ENCODE results near the gene BCAS1.

DNA sequence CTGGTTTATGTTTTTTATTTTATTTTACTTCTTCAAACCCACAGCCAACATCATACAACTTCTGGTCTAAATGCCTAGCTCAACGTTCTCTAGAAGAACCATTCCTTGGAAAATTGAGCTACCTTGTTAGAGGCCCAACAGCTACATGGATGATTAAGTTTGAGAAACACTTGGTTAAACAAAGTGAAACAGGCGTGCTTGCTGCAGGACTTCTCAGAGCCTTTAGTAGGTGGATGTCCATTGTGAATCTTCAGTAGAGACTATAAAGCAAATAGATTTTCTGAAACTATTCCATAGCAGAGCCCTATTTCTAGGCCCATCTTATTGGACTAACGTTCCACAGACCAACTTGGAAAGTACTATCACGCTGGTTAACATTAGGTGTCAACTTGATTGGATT is 51.3 kb downstream of the BCAS1 start:
- TF ChIP-seq, protein P1, sequence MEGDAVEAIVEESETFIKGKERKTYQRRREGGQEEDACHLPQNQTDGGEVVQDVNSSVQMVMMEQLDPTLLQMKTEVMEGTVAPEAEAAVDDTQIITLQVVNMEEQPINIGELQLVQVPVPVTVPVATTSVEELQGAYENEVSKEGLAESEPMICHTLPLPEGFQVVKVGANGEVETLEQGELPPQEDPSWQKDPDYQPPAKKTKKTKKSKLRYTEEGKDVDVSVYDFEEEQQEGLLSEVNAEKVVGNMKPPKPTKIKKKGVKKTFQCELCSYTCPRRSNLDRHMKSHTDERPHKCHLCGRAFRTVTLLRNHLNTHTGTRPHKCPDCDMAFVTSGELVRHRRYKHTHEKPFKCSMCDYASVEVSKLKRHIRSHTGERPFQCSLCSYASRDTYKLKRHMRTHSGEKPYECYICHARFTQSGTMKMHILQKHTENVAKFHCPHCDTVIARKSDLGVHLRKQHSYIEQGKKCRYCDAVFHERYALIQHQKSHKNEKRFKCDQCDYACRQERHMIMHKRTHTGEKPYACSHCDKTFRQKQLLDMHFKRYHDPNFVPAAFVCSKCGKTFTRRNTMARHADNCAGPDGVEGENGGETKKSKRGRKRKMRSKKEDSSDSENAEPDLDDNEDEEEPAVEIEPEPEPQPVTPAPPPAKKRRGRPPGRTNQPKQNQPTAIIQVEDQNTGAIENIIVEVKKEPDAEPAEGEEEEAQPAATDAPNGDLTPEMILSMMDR (IDR thresholded peaks at IDR 0.05): no peak
- TF ChIP-seq POLR2A (IDR thresholded peaks at IDR 0.05) (no peak), EP300 (IDR thresholded peaks at IDR 0.05) (no peak)
